ENCODE data around the gene ALPL. TPM values are rescaled to one million over a fixed set of nuclear protein-coding genes. Genes with fewer than 3 reads are reported as not detected.

Gene ALPL
- total RNA-seq, 1 experiment from 2014 or later: 0.73 TPM

DNA sequence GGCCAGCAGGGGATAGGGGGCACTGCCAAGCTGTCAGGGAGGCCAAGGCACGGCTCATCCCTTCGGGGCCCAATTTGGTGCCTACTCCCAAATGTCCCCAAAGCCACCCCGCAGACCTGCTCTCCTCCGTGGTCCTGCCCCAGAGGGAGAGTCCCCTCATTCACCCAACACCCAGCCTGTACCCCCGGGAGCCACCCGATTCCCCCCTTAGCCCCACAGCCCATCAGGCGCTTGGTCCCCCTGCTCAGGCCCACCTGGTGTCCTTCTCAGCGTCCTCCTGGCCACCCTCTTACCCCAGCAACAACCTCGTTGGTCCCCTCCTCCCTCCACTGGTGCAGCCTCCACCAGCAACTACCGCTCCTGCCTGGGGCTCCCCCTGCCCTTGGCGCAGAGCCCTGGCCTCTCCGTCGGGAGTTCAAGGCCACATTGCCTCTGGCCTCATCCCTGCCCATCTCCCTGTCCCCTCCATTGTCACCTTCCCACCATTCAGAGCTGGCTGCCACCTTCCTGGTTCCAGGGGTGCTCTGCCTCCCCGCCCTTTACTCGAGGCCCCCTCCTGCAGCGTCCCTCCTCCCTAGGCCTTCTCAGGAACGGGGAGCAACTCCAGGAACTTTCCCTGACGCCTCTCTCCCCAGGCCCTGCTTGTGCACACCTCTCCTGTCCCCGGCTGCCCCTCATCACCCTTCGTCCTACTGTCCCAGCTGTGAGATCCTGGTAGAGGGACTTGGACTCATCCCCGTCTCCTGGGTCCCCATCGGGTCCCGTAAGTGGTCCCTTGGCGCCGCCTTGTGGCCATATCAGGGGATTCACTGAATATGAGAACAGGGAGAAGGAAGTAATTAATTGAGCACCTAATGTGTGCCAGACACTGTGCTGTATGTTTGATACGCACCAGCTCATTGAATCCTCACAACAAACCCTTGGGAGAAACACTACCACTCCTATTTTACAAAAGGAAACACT lies 86.0 kb downstream of the ALPL start:
- H3K4me2 ChIP-seq (ENCODE audit: low read length): no peak overlapping the region
- ChIA-PET CTCF (no interaction called here), POLR2A (ENCODE audit: unreplicated experiment) (no interaction called here)
- BruUV-seq (replicated peaks): no TSS peak
- no peaks in the 10 kb centered on the region for H4K20me1 ChIP-seq (ENCODE audit: low read length)
- TF ChIP-seq, protein P1, sequence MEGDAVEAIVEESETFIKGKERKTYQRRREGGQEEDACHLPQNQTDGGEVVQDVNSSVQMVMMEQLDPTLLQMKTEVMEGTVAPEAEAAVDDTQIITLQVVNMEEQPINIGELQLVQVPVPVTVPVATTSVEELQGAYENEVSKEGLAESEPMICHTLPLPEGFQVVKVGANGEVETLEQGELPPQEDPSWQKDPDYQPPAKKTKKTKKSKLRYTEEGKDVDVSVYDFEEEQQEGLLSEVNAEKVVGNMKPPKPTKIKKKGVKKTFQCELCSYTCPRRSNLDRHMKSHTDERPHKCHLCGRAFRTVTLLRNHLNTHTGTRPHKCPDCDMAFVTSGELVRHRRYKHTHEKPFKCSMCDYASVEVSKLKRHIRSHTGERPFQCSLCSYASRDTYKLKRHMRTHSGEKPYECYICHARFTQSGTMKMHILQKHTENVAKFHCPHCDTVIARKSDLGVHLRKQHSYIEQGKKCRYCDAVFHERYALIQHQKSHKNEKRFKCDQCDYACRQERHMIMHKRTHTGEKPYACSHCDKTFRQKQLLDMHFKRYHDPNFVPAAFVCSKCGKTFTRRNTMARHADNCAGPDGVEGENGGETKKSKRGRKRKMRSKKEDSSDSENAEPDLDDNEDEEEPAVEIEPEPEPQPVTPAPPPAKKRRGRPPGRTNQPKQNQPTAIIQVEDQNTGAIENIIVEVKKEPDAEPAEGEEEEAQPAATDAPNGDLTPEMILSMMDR (conservative IDR thresholded peaks at IDR 0.05; ENCODE audit: low read depth, low read length): peak; percentile 79
- TF ChIP-seq EZH2 (IDR thresholded peaks at IDR 0.05; ENCODE audit: low read length, unreplicated experiment): no peak
- no peaks in the 10 kb centered on the region for H3K79me2 ChIP-seq (ENCODE audit: low read length)
- no peak overlapping the region for H3K4me3 ChIP-seq (ENCODE audit: low read length)
- H3F3A ChIP-seq (ENCODE audit: low read length, unreplicated experiment): no peaks in the 10 kb centered on the region
- no peak overlapping the region for H3K9ac ChIP-seq (ENCODE audit: low read length)
- DNase-seq: peak; percentile 60
- H3K4me1 ChIP-seq (ENCODE audit: insufficient read depth, low read length): no peaks in the 10 kb centered on the region
- 0 out of 2 replicates have a peak, but pooled peaks have one; percentile 21 for ATAC-seq
- H2AFZ ChIP-seq (ENCODE audit: low read length): no peak overlapping the region
- intact Hi-C loops (cut with micrococcal nuclease): loop anchor here (10.0 kb wide), 1 partner anchor 60 kb away; no protein-coding TSS in a partner anchor
- no peaks in the 10 kb centered on the region for H3K9me3 ChIP-seq (ENCODE audit: low read length)
- H3K27me3 ChIP-seq (ENCODE audit: low read length): no peaks in the 10 kb centered on the region
- H3K9me2 ChIP-seq (replicated peaks; ENCODE audit: low read length): no peaks in the 10 kb centered on the region
- no peak overlapping the region for H3K27ac ChIP-seq (ENCODE audit: low read length)
- H3K36me3 ChIP-seq (ENCODE audit: low read depth, low read length): no peaks in the 10 kb centered on the region

DNA sequence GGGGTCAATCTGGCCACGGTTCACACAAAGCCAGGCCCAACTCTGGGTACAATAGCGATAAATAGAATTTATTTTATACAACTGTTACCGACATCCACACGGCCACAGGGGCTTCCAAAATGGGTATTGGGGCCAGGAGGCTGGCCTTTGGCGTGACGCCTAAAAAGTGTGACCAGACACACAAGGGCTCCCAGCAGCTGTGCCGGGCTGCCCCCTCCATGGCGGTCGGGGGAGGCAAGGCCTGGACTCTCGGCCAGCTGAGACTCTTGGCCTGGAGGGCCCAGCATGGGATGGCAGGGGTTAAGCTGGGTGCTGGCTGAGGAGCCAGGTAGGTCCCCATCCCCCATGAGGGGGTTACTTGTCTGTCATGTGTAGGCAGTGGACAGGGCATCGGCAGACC lies 87.0 kb downstream of the ALPL start:
- Histone ChIP-seq H3K36me3 (ENCODE audit: low read depth, low read length) (no peaks in the 10 kb centered on the region), H3K4me1 (ENCODE audit: insufficient read depth, low read length) (no peaks in the 10 kb centered on the region), H3K27me3 (ENCODE audit: low read length) (no peaks in the 10 kb centered on the region), H2AFZ (ENCODE audit: low read length) (no peak overlapping the region), H3K9me2 (replicated peaks; ENCODE audit: low read length) (no peaks in the 10 kb centered on the region), H3K9ac (ENCODE audit: low read length) (no peak overlapping the region), H3K27ac (ENCODE audit: low read length) (no peak overlapping the region), H3K79me2 (ENCODE audit: low read length) (no peaks in the 10 kb centered on the region), H3K4me2 (ENCODE audit: low read length) (no peak overlapping the region), H3F3A (ENCODE audit: low read length, unreplicated experiment) (no peaks in the 10 kb centered on the region), H3K9me3 (ENCODE audit: low read length) (no peaks in the 10 kb centered on the region), H4K20me1 (ENCODE audit: low read length) (no peaks in the 10 kb centered on the region), H3K4me3 (ENCODE audit: low read length) (no peak overlapping the region)
- ATAC-seq (no peak), DNase-seq (no peak)
- POLR2A ChIA-PET (ENCODE audit: unreplicated experiment): no interaction called here
- TF ChIP-seq, protein P1 (conservative IDR thresholded peaks at IDR 0.05; ENCODE audit: low read depth, low read length): no peak
- TF ChIP-seq EZH2 (IDR thresholded peaks at IDR 0.05; ENCODE audit: low read length, unreplicated experiment): no peak
- TF ChIP-seq EZH2phosphoT487 (IDR thresholded peaks at IDR 0.05; ENCODE audit: borderline replicate concordance, low read length): no peak
- intact Hi-C loops (cut with micrococcal nuclease): loop anchor here (10.0 kb wide), 1 partner anchor 59 kb away; no protein-coding TSS in a partner anchor
- no TSS peak for BruUV-seq (replicated peaks)
- CTCF ChIA-PET: no interaction called here

DNA sequence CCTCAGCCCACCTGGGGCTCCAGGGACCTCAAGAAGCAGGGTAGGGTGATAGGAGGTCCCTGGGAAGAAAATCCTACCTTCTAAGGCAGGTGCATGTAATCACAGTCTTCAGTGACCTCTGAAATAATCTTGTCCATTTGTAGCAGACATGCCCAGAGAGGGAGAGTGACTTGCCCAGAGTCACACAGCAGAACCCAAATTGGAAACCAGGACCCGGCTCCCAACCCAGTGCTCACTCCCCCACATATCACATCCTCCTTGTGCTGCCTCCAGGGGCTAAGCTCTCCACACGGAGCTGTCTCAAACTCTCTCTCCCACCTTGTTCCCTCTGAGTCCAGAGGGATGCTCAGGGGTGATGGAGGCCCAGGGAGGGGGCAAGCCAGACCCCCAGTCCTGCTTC lies 87.4 kb downstream of the ALPL start:
- H3K9me3 ChIP-seq (ENCODE audit: low read length): no peaks in the 10 kb centered on the region
- H3K27me3 ChIP-seq (ENCODE audit: low read length): no peaks in the 10 kb centered on the region
- no peak overlapping the region for H2AFZ ChIP-seq (ENCODE audit: low read length)
- H4K20me1 ChIP-seq (ENCODE audit: low read length): no peaks in the 10 kb centered on the region
- ChIA-PET POLR2A (ENCODE audit: unreplicated experiment) (no interaction called here), CTCF (no interaction called here)
- H3F3A ChIP-seq (ENCODE audit: low read length, unreplicated experiment): no peaks in the 10 kb centered on the region
- H3K4me3 ChIP-seq (ENCODE audit: low read length): no peak overlapping the region
- DNase-seq (no peak), ATAC-seq (no peak)
- H3K9ac ChIP-seq (ENCODE audit: low read length): no peak overlapping the region
- no peak for TF ChIP-seq EZH2 (IDR thresholded peaks at IDR 0.05; ENCODE audit: low read length, unreplicated experiment)
- TF ChIP-seq, protein P1 (conservative IDR thresholded peaks at IDR 0.05; ENCODE audit: low read depth, low read length): no peak
- TF ChIP-seq EZH2phosphoT487 (IDR thresholded peaks at IDR 0.05; ENCODE audit: borderline replicate concordance, low read length): no peak
- H3K79me2 ChIP-seq (ENCODE audit: low read length): no peaks in the 10 kb centered on the region
- no peaks in the 10 kb centered on the region for H3K9me2 ChIP-seq (replicated peaks; ENCODE audit: low read length)
- H3K27ac ChIP-seq (ENCODE audit: low read length): no peak overlapping the region
- H3K36me3 ChIP-seq (ENCODE audit: low read depth, low read length): no peaks in the 10 kb centered on the region
- intact Hi-C loops (cut with micrococcal nuclease): loop anchor here (10.0 kb wide), 1 partner anchor 58 kb away; no protein-coding TSS in a partner anchor
- BruUV-seq (replicated peaks): no TSS peak
- no peaks in the 10 kb centered on the region for H3K4me1 ChIP-seq (ENCODE audit: insufficient read depth, low read length)
- no peak overlapping the region for H3K4me2 ChIP-seq (ENCODE audit: low read length)

Data from PC-3 (cell line).